ENCODE measurements around the gene MAP7D3.
"Not testable (repeated sequence)": the region's sequence is repeated elsewhere in the genome, so short reads cannot be mapped to it uniquely, and the experiment has no call there.

The MAP7D3 gene

GRCh38 chrX:136251041-136251991 lies at the start of gene MAP7D3:
MAP7D3 (minus strand) TSS chrX:136251400; CDS start chrX:136251358, 42 bp downstream.
- FAIRE-seq = peak; percentile 93

- FAIRE-seq = not testable (repeated sequence)
Observed at GRCh38 chrX:136300721-136301120, 49.5 kb upstream of the MAP7D3 start, which contains the start of gene ADGRG4. ADGRG4 (plus strand) TSS chrX:136300963; CDS start chrX:136308778, 7,815 bp downstream.

GRCh38 chrX:136295380-136295779 lies 44.2 kb upstream of the MAP7D3 start:
- no peak for FAIRE-seq

- no peak for FAIRE-seq
Observed at GRCh38 chrX:136292656-136293055, 41.5 kb upstream of the MAP7D3 start.

- no peak for FAIRE-seq
Observed at GRCh38 chrX:136291824-136292223, 40.6 kb upstream of the MAP7D3 start.

GRCh38 chrX:136286375-136286774 lies 35.2 kb upstream of the MAP7D3 start:
- not testable (repeated sequence) for FAIRE-seq

GRCh38 chrX:136275553-136275952 lies 24.4 kb upstream of the MAP7D3 start:
- peak; percentile 73 for FAIRE-seq

- peak; percentile 100 for FAIRE-seq
Observed at GRCh38 chrX:136273986-136274385, 22.8 kb upstream of the MAP7D3 start.

GRCh38 chrX:136272325-136272724 lies 21.1 kb upstream of the MAP7D3 start:
- FAIRE-seq = no peak

GRCh38 chrX:136271300-136271699 lies 20.1 kb upstream of the MAP7D3 start:
- no peak for FAIRE-seq

GRCh38 chrX:136269921-136270320 lies 18.7 kb upstream of the MAP7D3 start:
- FAIRE-seq = no peak

GRCh38 chrX:136268051-136269048 lies 17.1 kb upstream of the MAP7D3 start:
- peak; percentile 53 for FAIRE-seq

GRCh38 chrX:136266828-136267227 lies 15.6 kb upstream of the MAP7D3 start:
- no peak for FAIRE-seq

GRCh38 chrX:136262812-136263315 lies 11.7 kb upstream of the MAP7D3 start:
- FAIRE-seq = no peak

GRCh38 chrX:136262243-136262642 lies 11.0 kb upstream of the MAP7D3 start:
- FAIRE-seq = no peak

- no peak for FAIRE-seq
Observed at GRCh38 chrX:136261321-136261720, 10.1 kb upstream of the MAP7D3 start.

- FAIRE-seq = no peak
Observed at GRCh38 chrX:136260776-136261175, 9.6 kb upstream of the MAP7D3 start.

- FAIRE-seq = no peak
Observed at GRCh38 chrX:136259543-136259942, 8.3 kb upstream of the MAP7D3 start.

- FAIRE-seq = no peak
Observed at GRCh38 chrX:136258951-136259350, 7.8 kb upstream of the MAP7D3 start.

GRCh38 chrX:136256026-136256425 lies 4.8 kb upstream of the MAP7D3 start:
- no peak for FAIRE-seq

- no peak for FAIRE-seq
Observed at GRCh38 chrX:136255541-136255940, 4.3 kb upstream of the MAP7D3 start.

- FAIRE-seq = no peak
Observed at GRCh38 chrX:136250191-136251040, 784 bp downstream of the MAP7D3 start.

Data from islet of Langerhans (tissue), 1 donor.